NCI-H2081 (cell line): ENCODE results near the gene SLAMF7.

Source experiments
- DNase-seq, 2 experiments: peaks; one replicate each; lab custom pipeline; 2025; lab: John Stamatoyannopoulos, UW

SLAMF7 gene

GRCh38 chr1:160800645-160801408 lies 61.8 kb downstream of the SLAMF7 start:
- DNase-seq = no peak

GRCh38 chr1:160801836-160802580 lies 63.0 kb downstream of the SLAMF7 start:
- DNase-seq = no peak
